Measurements from ENCODE around the gene PALLD.
"Not testable (repeated sequence)": the region's sequence is repeated elsewhere in the genome, so short reads cannot be mapped to it uniquely, and the experiment has no call there.

Gene PALLD

GRCh38 chr4:168908093-168908492, 411.2 kb downstream of the PALLD start:
- DNase-seq (ENCODE audit: low spot score), result no peak

GRCh38 chr4:168908851-168909273, 412.0 kb downstream of the PALLD start:
- DNase-seq (ENCODE audit: low spot score), result no peak

GRCh38 chr4:168914095-168914494, 417.2 kb downstream of the PALLD start:
- DNase-seq (ENCODE audit: low spot score), result no peak

GRCh38 chr4:168917138-168917779, 420.4 kb downstream of the PALLD start:
- DNase-seq (ENCODE audit: low spot score), result no peak

- no peak for DNase-seq (ENCODE audit: low spot score)
Measured at GRCh38 chr4:168919706-168920324, 423.0 kb downstream of the PALLD start.

- DNase-seq (ENCODE audit: low spot score), result no peak
Measured at GRCh38 chr4:168920441-168921065, 423.7 kb downstream of the PALLD start.

GRCh38 chr4:168923526-168924194, 426.8 kb downstream of the PALLD start:
- DNase-seq (ENCODE audit: low spot score), result peak; percentile 63

- no peak for DNase-seq (ENCODE audit: low spot score)
Measured at GRCh38 chr4:168924667-168925066, 427.8 kb downstream of the PALLD start.

GRCh38 chr4:168925789-168926490, 429.1 kb downstream of the PALLD start:
- DNase-seq (ENCODE audit: low spot score), result no peak

GRCh38 chr4:168928346-168928745, 431.5 kb downstream of the PALLD start:
- DNase-seq (ENCODE audit: low spot score), result no peak

- DNase-seq (ENCODE audit: low spot score), result no peak
Measured at GRCh38 chr4:168928875-168929274, 432.0 kb downstream of the PALLD start.

- DNase-seq (ENCODE audit: low spot score), result no peak
Measured at GRCh38 chr4:168930413-168931196, 433.8 kb downstream of the PALLD start.

GRCh38 chr4:168931215-168931650, 434.4 kb downstream of the PALLD start:
- DNase-seq (ENCODE audit: low spot score), result no peak

- DNase-seq (ENCODE audit: low spot score), result no peak
Measured at GRCh38 chr4:168932138-168932537, 435.3 kb downstream of the PALLD start.

GRCh38 chr4:168933423-168933822, 436.6 kb downstream of the PALLD start:
- no peak for DNase-seq (ENCODE audit: low spot score)

GRCh38 chr4:168937473-168937872, 440.6 kb downstream of the PALLD start:
- DNase-seq (ENCODE audit: low spot score), result not testable (repeated sequence)

- no peak for DNase-seq (ENCODE audit: low spot score)
Measured at GRCh38 chr4:168942985-168943384, 446.1 kb downstream of the PALLD start.

- no peak for DNase-seq (ENCODE audit: low spot score)
Measured at GRCh38 chr4:168945291-168945690, 448.4 kb downstream of the PALLD start.

- DNase-seq (ENCODE audit: low spot score), result not testable (repeated sequence)
Measured at GRCh38 chr4:168952821-168953246, 456.0 kb downstream of the PALLD start.

GRCh38 chr4:168955674-168956073, 458.8 kb downstream of the PALLD start:
- DNase-seq (ENCODE audit: low spot score), result no peak

- no peak for DNase-seq (ENCODE audit: low spot score)
Measured at GRCh38 chr4:168960716-168961115, 463.9 kb downstream of the PALLD start.
